Measurements from ENCODE around the gene ERH. TPM values are rescaled to one million over a fixed set of nuclear protein-coding genes. Genes with fewer than 3 reads are reported as not detected.

Gene ERH
- total RNA-seq, 1 donor from 2014 or later, result 31.1 TPM

DNA sequence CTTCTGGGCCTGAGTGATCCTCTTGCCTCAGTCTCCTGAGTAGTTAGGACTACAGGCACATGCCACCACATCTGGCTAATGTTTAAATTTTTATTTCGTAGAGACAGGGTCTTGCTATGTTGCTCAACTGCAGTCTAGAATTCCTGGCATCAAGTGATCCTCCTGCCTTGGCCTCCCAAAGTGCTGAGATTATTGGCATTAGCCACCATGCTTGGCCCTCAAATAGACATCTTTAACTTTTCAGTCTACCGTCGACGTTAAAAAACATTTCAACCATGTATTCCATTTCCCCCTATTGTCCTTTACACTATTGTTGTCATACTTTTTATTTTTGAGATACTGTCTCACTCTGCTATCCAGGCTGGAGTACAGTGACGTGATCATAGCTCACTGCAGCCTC, 22.4 kb downstream of the ERH start:
- no peaks in the 10 kb centered on the region for H3K9me3 ChIP-seq
- H3K27ac ChIP-seq, result no peak overlapping the region
- peaks cover 15 to 33% of the 10 kb centered on the region in 2 donors for H3K36me3 ChIP-seq
- H3K4me1 ChIP-seq, result no peaks in the 10 kb centered on the region
- intact Hi-C loops (cut with DNase I), result no loop called here
- TF ChIP-seq, protein P1, sequence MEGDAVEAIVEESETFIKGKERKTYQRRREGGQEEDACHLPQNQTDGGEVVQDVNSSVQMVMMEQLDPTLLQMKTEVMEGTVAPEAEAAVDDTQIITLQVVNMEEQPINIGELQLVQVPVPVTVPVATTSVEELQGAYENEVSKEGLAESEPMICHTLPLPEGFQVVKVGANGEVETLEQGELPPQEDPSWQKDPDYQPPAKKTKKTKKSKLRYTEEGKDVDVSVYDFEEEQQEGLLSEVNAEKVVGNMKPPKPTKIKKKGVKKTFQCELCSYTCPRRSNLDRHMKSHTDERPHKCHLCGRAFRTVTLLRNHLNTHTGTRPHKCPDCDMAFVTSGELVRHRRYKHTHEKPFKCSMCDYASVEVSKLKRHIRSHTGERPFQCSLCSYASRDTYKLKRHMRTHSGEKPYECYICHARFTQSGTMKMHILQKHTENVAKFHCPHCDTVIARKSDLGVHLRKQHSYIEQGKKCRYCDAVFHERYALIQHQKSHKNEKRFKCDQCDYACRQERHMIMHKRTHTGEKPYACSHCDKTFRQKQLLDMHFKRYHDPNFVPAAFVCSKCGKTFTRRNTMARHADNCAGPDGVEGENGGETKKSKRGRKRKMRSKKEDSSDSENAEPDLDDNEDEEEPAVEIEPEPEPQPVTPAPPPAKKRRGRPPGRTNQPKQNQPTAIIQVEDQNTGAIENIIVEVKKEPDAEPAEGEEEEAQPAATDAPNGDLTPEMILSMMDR (IDR thresholded peaks at IDR 0.05), result no peak
- H3K27me3 ChIP-seq, result no peaks in the 10 kb centered on the region
- H3K4me3 ChIP-seq, result no peak overlapping the region
- no peak for DNase-seq (ENCODE audit: low spot score in 2 of 2)

DNA sequence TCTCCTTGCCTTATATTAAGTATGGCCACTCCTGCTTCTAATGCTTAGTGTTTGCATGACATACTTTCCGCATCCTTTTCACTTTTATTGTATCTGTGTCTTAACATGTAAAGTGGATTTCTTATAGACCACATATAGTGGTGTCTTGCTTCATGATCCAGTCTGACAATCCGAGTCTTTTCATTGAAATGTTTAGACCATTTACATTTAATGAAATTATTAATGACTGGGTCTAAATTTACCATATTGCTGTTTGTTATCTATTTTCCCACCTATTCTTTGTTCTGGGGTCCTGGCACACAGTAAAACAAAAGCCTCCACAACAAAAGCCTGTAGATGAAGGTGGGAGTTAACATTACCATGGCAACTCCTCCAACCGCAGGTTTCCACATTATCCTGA, 22.9 kb downstream of the ERH start:
- DNase-seq (ENCODE audit: low spot score in 2 of 2), result no peak
- H3K36me3 ChIP-seq, result peaks cover 13 to 33% of the 10 kb centered on the region in 2 donors
- TF ChIP-seq, protein P1 (IDR thresholded peaks at IDR 0.05), result no peak
- H3K27me3 ChIP-seq, result no peaks in the 10 kb centered on the region
- no peaks in the 10 kb centered on the region for H3K9me3 ChIP-seq
- no peaks in the 10 kb centered on the region for H3K4me1 ChIP-seq
- H3K27ac ChIP-seq, result no peak overlapping the region
- intact Hi-C loops (cut with DNase I), result no loop called here
- no peak overlapping the region for H3K4me3 ChIP-seq

DNA sequence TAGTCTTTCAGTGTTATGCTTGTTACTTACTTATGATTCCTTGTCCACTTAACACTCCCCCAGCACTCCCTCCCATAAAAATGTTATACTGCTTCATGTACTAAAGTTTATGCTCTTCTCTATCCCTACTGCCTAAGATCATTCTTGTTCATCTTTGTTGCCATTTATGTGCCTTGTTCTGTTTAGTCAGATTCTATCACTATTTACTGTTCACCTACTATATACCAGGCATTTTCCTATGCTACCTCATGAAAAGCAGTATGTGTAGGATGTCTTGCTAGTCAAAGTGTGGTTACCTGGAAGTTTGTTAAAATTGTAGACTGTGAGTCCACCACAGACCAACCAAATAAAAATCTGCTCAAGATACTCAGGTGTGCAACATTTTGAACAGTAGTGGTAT, 23.9 kb downstream of the ERH start:
- Histone ChIP-seq H3K9me3 (no peaks in the 10 kb centered on the region), H3K36me3 (peaks cover 13 to 27% of the 10 kb centered on the region in 2 donors), H3K27me3 (no peaks in the 10 kb centered on the region), H3K4me1 (no peaks in the 10 kb centered on the region), H3K27ac (no peak overlapping the region), H3K4me3 (no peak overlapping the region)
- TF ChIP-seq, protein P1 (IDR thresholded peaks at IDR 0.05), result no peak
- DNase-seq (ENCODE audit: low spot score in 2 of 2), result no peak
- intact Hi-C loops (cut with DNase I), result no loop called here

DNA sequence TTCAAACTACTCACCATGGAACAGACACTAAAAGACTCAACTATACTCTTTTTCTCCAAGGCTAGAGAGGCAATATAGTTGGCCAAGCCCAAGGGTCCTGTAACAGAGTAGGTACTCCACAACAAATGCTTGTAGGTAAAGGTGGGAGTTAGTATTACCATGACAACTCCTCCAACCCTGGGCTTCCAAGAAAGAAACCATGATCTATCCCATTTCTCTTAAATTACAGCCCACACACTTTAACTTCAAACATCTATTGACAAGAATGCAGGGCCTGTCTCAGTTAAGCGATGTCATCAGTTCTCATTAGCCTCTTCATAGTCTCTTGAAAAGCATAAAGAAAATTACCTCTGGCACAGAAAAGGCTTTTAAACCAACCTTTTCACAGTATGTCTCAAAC, 25.0 kb downstream of the ERH start:
- no peak for DNase-seq (ENCODE audit: low spot score in 2 of 2)
- Histone ChIP-seq H3K4me1 (no peaks in the 10 kb centered on the region), H3K36me3 (peaks cover 13 to 23% of the 10 kb centered on the region in 2 donors), H3K4me3 (no peak overlapping the region), H3K27me3 (no peaks in the 10 kb centered on the region), H3K9me3 (no peaks in the 10 kb centered on the region), H3K27ac (no peak overlapping the region)
- intact Hi-C loops (cut with DNase I), result no loop called here
- TF ChIP-seq, protein P1 (IDR thresholded peaks at IDR 0.05), result no peak

DNA sequence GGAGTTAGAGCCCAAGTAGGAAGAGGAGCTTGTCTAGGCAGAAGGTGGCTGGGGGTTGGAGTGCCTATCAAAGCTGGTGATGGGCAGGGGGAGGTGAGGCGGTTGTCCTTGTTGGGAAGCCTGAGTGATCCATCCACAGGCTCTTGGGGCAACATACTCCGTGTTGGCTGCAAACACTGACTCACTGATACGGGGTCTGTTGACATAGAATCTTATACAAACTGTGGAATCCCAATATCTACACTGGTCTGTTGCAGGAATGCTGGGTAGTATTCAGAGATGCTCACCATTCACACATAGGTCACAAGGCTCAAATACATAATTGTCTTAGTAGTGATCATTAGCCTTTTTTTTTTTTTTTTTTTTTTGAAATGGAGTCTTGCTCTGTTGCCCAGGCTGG, 26.0 kb downstream of the ERH start:
- no peaks in the 10 kb centered on the region for H3K27me3 ChIP-seq
- intact Hi-C loops (cut with DNase I), result no loop called here
- no peak overlapping the region for H3K4me3 ChIP-seq
- H3K9me3 ChIP-seq, result no peaks in the 10 kb centered on the region
- no peak overlapping the region for H3K27ac ChIP-seq
- peaks cover 13 to 23% of the 10 kb centered on the region in 2 donors for H3K36me3 ChIP-seq
- TF ChIP-seq, protein P1 (IDR thresholded peaks at IDR 0.05), result no peak
- no peak for DNase-seq (ENCODE audit: low spot score in 2 of 2)
- H3K4me1 ChIP-seq, result no peaks in the 10 kb centered on the region

DNA sequence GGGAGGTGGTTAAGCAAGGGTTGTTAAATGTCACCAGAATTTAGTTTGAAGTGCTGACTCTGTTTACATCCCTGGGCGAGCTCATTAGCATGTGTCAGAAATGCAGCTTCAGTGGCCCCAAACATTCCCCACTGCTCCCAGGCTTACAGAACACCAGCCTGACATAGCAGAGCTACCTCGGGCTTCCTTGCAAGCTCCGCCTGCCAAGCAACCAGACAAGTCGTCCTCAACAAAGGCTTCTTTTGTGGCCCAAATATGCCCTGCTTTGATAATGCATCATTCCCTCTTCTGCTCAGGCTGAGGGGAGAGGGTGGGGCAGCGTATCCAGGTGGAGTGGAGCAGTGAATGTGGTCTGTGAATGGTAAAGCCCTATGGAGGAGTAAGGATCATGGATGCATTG, 28.0 kb downstream of the ERH start:
- TF ChIP-seq, protein P1 (IDR thresholded peaks at IDR 0.05), result no peak
- no peak for DNase-seq (ENCODE audit: low spot score in 2 of 2)
- no peak overlapping the region for H3K27ac ChIP-seq
- H3K4me3 ChIP-seq, result no peak overlapping the region
- H3K4me1 ChIP-seq, result no peaks in the 10 kb centered on the region
- H3K9me3 ChIP-seq, result no peaks in the 10 kb centered on the region
- no peaks in the 10 kb centered on the region for H3K27me3 ChIP-seq
- H3K36me3 ChIP-seq, result peaks cover 0 to 4% of the 10 kb centered on the region in 2 donors
- intact Hi-C loops (cut with DNase I), result no loop called here

Data from ascending aorta (tissue), 2 donors.